HG02759 (cell line): Measurements from ENCODE around the gene ETS1.
A peak's percentile ranks its signal among the peaks of the same experiment; 100 is the strongest.

ENCODE experiments used
- ATAC-seq: cut with Tn5 transposase; IDR thresholded peaks from one replicate; pipeline ENCODE4 v1.9.1; 2021; ENCODE audit warnings: mild to moderate bottlenecking, moderate library complexity; ENCODE audit not compliant: unreplicated experiment

Gene ETS1

GRCh38 chr11:128547946-128548648 lies 39.3 kb downstream of the ETS1 start:
- no peak for ATAC-seq

GRCh38 chr11:128546916-128547315 lies 40.4 kb downstream of the ETS1 start:
- no peak for ATAC-seq

GRCh38 chr11:128544471-128545051 lies 42.8 kb downstream of the ETS1 start:
- no peak for ATAC-seq

- no peak for ATAC-seq
These were observed 46.9 kb downstream of the ETS1 start for GRCh38 chr11:128540469-128540868.

DNA sequence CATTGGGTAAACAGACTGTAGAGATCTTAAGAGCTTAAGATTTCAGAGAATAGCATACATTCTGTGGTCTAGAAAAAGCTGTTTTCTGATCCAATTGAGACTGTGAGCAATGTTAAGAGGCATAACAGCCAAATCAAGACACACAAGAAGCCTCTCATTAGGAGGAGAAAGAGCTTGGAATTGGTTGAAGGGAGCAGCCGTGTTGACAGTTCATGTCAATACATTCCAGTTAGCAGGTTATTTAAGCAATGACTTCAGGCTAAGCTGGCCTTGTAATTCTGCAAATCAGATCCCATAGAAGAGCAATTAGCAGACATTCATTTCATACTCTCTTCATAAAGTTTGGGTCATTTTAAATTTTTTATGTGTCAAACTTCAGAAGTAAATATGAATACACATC lies 50.9 kb downstream of the ETS1 start:
- no peak for ATAC-seq

GRCh38 chr11:128535468-128536457 lies 51.6 kb downstream of the ETS1 start:
- no peak for ATAC-seq

GRCh38 chr11:128533472-128533871 lies 53.9 kb downstream of the ETS1 start:
- ATAC-seq: no peak

DNA sequence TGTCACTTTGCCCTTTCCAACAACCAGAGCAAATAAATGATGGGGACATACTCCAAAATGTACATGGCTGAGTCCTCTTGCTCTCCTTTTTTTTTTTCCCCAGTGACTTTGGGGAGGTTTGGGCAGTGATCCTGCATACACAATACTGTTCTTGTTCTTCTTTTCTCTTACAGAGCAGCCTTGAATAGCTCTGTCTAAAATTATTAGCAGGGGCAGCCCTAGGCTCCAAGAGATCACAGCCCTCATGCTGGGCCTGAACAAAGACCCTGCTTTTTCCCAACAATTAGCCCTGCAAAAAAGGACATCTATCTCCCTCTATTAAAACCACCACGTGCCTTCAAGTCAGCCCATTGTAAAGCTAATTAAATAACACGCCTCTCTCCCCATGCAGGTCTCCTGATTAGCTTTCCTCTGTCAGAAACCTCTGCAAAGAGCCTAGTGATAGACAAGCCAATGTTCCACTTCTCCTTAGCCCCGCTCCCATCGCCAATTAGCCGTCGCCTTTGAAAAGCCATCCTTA lies 54.7 kb downstream of the ETS1 start:
- ATAC-seq: no peak

GRCh38 chr11:128532016-128532571 lies 55.3 kb downstream of the ETS1 start:
- no peak for ATAC-seq

- ATAC-seq: no peak
These were observed 55.8 kb downstream of the ETS1 start for GRCh38 chr11:128531588-128531987.

- ATAC-seq: no peak
These were observed 57.0 kb downstream of the ETS1 start for GRCh38 chr11:128530118-128531074.

- ATAC-seq: no peak
These were observed 59.1 kb downstream of the ETS1 start for GRCh38 chr11:128528294-128528693.

DNA sequence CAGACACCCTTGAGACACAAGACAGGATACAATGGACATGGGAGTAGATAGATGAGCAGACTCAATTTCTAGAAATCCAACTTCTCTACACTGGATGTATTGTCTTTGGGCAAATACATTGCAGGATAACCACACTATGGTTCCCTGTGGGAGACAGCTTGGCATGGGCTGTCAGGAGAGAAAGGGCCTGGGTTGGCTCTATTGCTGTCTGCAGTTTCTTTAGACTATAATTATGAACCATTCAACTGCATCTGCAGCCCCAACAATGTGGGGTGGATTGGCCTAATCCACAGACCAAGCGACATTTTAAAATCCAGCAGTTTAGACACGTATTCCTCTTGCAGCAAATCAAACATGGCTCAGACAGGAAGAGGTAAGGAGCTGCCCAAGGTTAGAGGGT lies 60.3 kb downstream of the ETS1 start:
- no peak for ATAC-seq

GRCh38 chr11:128525411-128526243 lies 61.7 kb downstream of the ETS1 start:
- no peak for ATAC-seq

DNA sequence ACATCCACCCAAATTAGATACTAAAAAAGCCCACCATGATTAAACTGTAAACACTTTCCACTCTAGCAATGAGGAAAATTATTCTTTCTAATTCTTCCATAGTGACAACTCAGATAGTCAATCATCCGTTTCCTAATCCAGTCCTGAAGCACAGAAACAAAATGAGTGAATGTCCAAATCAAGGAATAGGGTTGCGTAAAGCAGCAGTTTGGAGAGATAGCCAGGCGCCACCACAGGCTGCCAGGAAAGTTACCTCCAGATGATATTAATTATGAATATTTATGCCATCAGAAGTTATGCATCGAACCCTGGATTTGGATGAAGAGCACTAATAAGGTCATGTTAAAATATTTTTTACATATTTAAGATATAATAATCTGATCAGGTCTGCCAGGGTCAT lies 63.2 kb downstream of the ETS1 start:
- ATAC-seq: no peak

DNA sequence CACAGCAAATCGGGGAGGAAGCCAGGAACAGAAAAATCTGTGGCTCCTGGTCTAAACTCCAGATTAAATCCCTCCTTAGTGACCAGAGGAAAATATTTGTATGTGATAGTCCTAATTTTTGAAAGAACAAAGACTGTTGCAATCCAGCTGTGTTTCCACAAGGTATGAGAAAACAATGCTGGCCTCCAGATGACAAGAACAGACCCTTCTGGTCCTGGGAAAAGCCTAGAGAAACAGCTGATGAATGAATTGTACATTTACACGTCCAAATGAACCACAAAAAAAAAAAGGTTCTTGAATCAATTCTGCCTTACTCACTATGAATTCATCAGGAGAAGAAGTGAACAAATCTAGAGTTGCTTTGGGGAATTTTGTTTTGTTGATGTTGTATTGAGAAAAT lies 63.7 kb downstream of the ETS1 start:
- ATAC-seq: no peak

DNA sequence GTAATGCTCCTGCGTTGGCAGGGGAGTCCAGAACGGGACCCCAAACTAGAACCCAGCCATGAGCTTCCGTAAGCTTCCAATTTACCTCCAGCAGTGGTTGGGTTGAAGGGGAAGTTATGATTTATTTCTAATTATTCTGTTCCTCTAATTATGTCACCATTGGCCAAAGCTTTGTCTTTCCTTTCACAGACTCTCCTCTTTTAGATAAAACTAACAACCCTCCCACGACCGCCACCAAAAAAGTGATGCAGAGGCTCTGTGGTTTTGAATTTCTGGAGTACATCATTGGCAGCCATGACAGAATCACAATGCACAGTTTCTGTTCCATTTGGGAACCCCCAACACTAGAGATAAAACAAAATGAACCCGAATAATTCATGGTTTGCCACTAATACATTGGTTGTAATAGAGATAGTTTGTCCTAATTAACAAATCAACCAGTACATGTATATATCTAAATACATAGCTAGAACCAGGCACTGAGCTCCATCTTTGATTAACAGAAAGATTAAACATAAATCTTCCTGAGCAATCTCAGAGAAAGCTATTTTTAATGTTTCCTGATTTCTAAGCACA lies 64.3 kb downstream of the ETS1 start:
- no peak for ATAC-seq

DNA sequence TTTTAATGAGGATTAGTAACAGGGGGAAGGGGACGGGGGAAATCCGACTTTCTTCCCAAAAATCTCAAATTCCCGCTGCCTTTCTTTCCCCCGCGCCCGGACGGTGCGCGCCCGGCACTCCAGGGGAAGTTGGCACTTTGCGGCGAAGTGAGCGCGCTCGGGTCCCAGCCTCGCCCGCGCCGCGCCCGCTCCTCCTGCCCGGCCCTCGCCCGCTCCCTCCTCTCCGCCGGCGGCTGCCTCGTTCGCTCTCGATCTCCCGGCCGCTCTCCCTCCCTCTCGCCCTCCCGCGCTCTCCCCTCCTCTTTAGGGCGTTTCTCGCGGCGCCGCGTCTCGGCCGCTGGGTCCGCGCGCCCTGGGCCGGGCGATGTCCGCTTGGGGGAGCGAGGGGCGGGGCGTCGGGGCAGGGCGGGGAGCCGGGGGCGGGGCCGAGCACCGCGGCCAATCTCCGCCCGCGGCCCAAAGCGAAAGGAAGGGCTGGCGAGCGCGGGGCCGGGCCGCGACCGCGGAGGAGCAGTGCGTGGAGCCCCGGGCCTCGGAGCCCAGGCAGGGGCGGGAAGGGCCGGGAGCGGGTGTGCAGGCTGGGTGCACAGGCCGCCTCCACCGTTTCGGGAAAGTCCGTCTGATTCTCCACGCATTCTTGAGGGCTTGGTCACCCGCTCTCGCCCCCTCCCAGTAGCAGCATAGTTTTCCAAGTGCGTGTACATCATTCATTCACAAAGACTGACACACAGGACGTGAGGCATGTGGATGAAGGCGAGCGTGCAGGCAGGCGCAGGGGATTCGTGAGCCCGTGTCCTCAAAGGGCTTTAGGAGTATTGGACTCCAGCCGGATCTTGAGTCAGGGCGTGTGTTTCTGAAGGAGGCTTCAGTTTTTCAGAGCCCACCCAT lies 65.1 kb downstream of the ETS1 start:
- ATAC-seq: peak; percentile 84
